WERI-Rb-1 (cell line): ENCODE results near the gene KCNIP3.

ENCODE experiments used
- DNase-seq: peaks from one replicate; pipeline ENCODE4 v3.0.0-alpha.2; 2020
- H3K27ac ChIP-seq: fragments of 250-450 bp; sonication (Bioruptor Pico); 2 replicates; pipeline ENCODE4 v1.5.1; 2020; ENCODE audit warnings: mild to moderate bottlenecking, moderate library complexity
- H3K27me3 ChIP-seq: fragments of 250-450 bp; sonication (Bioruptor Pico); 2 replicates; pipeline ENCODE4 v1.5.1; 2021; ENCODE audit warnings: mild to moderate bottlenecking, low read depth, moderate library complexity; ENCODE audit not compliant: insufficient read depth, severe bottlenecking
- H3K36me3 ChIP-seq: fragments of 250-450 bp; sonication (Bioruptor Pico); 2 replicates; pipeline ENCODE4 v1.5.1; 2020; ENCODE audit warnings: mild to moderate bottlenecking, moderate library complexity
- H3K4me3 ChIP-seq: 2 replicates; pipeline ENCODE4 v1.5.1; 2011; ENCODE audit warnings: low read depth, mild to moderate bottlenecking, control low read depth, low read length
- H3K9me3 ChIP-seq: fragments of 250-450 bp; sonication (Bioruptor Pico); 2 replicates; pipeline ENCODE4 v1.5.1; 2021; ENCODE audit warnings: mild to moderate bottlenecking, moderate library complexity; ENCODE audit not compliant: severe bottlenecking
- CTCF ChIP-seq: IDR thresholded peaks from 2 replicates; pipeline ENCODE4 v1.5.1; 2011; ENCODE audit warnings: low read depth, mild to moderate bottlenecking, control low read depth, inconsistent platforms, low read length

KCNIP3 gene

GRCh38 chr2:95348609-95349567, 51.7 kb downstream of the KCNIP3 start:
- Histone ChIP-seq H3K36me3 (no peaks in the 10 kb centered on the region), H3K4me3 (no peak overlapping the region), H3K27me3 (peaks cover 3% of the 10 kb centered on the region), H3K27ac (no peak overlapping the region), H3K9me3 (no peaks in the 10 kb centered on the region)
- TF ChIP-seq CTCF, result no peak
- no peak for DNase-seq

GRCh38 chr2:95349568-95350322, 52.6 kb downstream of the KCNIP3 start:
- Histone ChIP-seq H3K27ac (no peak overlapping the region), H3K4me3 (no peak overlapping the region), H3K27me3 (peaks cover 3% of the 10 kb centered on the region), H3K9me3 (no peaks in the 10 kb centered on the region), H3K36me3 (no peaks in the 10 kb centered on the region)
- no peak for TF ChIP-seq CTCF
- DNase-seq, result no peak

GRCh38 chr2:95350368-95350767, 53.2 kb downstream of the KCNIP3 start:
- Histone ChIP-seq H3K27ac (no peak overlapping the region), H3K36me3 (no peaks in the 10 kb centered on the region), H3K9me3 (no peaks in the 10 kb centered on the region), H3K4me3 (no peak overlapping the region), H3K27me3 (no peaks in the 10 kb centered on the region)
- DNase-seq, result no peak
- TF ChIP-seq CTCF, result no peak

- no peaks in the 10 kb centered on the region for H3K9me3 ChIP-seq
- H3K36me3 ChIP-seq, result no peaks in the 10 kb centered on the region
- no peak overlapping the region for H3K27ac ChIP-seq
Observed at GRCh38 chr2:95350774-95351597, 53.8 kb downstream of the KCNIP3 start.

More at GRCh38 chr2:95350774-95351597, 53.8 kb downstream of the KCNIP3 start:
- DNase-seq, result no peak
- Histone ChIP-seq H3K4me3 (no peak overlapping the region), H3K27me3 (no peaks in the 10 kb centered on the region)
- no peak for TF ChIP-seq CTCF
